ENCODE results near the gene GTF3C5.
"Not testable (repeated sequence)": the region's sequence is repeated elsewhere in the genome, so short reads cannot be mapped to it uniquely, and the experiment has no call there.

Gene GTF3C5

GRCh38 chr9:133064241-133065069, 33.7 kb downstream of the GTF3C5 start:
- H3K27me3 ChIP-seq, result no peaks in the 10 kb centered on the region
- H3K4me1 ChIP-seq, result peaks cover 10% of the 10 kb centered on the region
- no peaks in the 10 kb centered on the region for H3K36me3 ChIP-seq
- no peak overlapping the region for H3K4me3 ChIP-seq (ENCODE audit: low read depth, low read length)
- H3K9me3 ChIP-seq, result no peaks in the 10 kb centered on the region
- TF ChIP-seq, protein P1, sequence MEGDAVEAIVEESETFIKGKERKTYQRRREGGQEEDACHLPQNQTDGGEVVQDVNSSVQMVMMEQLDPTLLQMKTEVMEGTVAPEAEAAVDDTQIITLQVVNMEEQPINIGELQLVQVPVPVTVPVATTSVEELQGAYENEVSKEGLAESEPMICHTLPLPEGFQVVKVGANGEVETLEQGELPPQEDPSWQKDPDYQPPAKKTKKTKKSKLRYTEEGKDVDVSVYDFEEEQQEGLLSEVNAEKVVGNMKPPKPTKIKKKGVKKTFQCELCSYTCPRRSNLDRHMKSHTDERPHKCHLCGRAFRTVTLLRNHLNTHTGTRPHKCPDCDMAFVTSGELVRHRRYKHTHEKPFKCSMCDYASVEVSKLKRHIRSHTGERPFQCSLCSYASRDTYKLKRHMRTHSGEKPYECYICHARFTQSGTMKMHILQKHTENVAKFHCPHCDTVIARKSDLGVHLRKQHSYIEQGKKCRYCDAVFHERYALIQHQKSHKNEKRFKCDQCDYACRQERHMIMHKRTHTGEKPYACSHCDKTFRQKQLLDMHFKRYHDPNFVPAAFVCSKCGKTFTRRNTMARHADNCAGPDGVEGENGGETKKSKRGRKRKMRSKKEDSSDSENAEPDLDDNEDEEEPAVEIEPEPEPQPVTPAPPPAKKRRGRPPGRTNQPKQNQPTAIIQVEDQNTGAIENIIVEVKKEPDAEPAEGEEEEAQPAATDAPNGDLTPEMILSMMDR (IDR thresholded peaks at IDR 0.05; ENCODE audit: low read depth, low read length), result no peak
- no peak for DNase-seq

- no peaks in the 10 kb centered on the region for H3K9me3 ChIP-seq
- peaks cover 6% of the 10 kb centered on the region for H3K4me1 ChIP-seq
- TF ChIP-seq, protein P1 (IDR thresholded peaks at IDR 0.05; ENCODE audit: low read depth, low read length), result no peak
- no peak overlapping the region for H3K4me3 ChIP-seq (ENCODE audit: low read depth, low read length)
- DNase-seq, result no peak
- H3K27me3 ChIP-seq, result no peaks in the 10 kb centered on the region
- no peaks in the 10 kb centered on the region for H3K36me3 ChIP-seq
Measured at GRCh38 chr9:133065070-133065388, 34.2 kb downstream of the GTF3C5 start.

- TF ChIP-seq, protein P1 (IDR thresholded peaks at IDR 0.05; ENCODE audit: low read depth, low read length), result no peak
- H3K9me3 ChIP-seq, result no peaks in the 10 kb centered on the region
- no peaks in the 10 kb centered on the region for H3K36me3 ChIP-seq
- DNase-seq, result no peak
- no peak overlapping the region for H3K4me3 ChIP-seq (ENCODE audit: low read depth, low read length)
- H3K27me3 ChIP-seq, result no peaks in the 10 kb centered on the region
- no peaks in the 10 kb centered on the region for H3K4me1 ChIP-seq
Measured at GRCh38 chr9:133066181-133066983, 35.6 kb downstream of the GTF3C5 start.

- Histone ChIP-seq H3K4me1 (no peaks in the 10 kb centered on the region), H3K4me3 (ENCODE audit: low read depth, low read length) (no peak overlapping the region), H3K9me3 (no peaks in the 10 kb centered on the region), H3K27me3 (no peaks in the 10 kb centered on the region), H3K36me3 (no peaks in the 10 kb centered on the region)
- TF ChIP-seq, protein P1 (IDR thresholded peaks at IDR 0.05; ENCODE audit: low read depth, low read length), result no peak
- no peak for DNase-seq
Measured at GRCh38 chr9:133067006-133067405, 36.2 kb downstream of the GTF3C5 start.

- TF ChIP-seq, protein P1 (IDR thresholded peaks at IDR 0.05; ENCODE audit: low read depth, low read length), result no peak
- Histone ChIP-seq H3K9me3 (no peaks in the 10 kb centered on the region), H3K36me3 (no peaks in the 10 kb centered on the region), H3K27me3 (no peaks in the 10 kb centered on the region), H3K4me3 (ENCODE audit: low read depth, low read length) (no peak overlapping the region), H3K4me1 (no peaks in the 10 kb centered on the region)
- DNase-seq, result no peak
Measured at GRCh38 chr9:133067813-133068212, 37.0 kb downstream of the GTF3C5 start.

- not testable (repeated sequence) for H3K27me3 ChIP-seq; H3K36me3 ChIP-seq; H3K4me3 ChIP-seq (ENCODE audit: low read depth, low read length); DNase-seq; H3K9me3 ChIP-seq; H3K4me1 ChIP-seq
Measured at GRCh38 chr9:133068431-133068830, 37.6 kb downstream of the GTF3C5 start.

GRCh38 chr9:133070500-133070961, 39.7 kb downstream of the GTF3C5 start:
- H3K4me3 ChIP-seq (ENCODE audit: low read depth, low read length); H3K4me1 ChIP-seq; H3K9me3 ChIP-seq; H3K36me3 ChIP-seq; H3K27me3 ChIP-seq; DNase-seq: not testable (repeated sequence)

DNA sequence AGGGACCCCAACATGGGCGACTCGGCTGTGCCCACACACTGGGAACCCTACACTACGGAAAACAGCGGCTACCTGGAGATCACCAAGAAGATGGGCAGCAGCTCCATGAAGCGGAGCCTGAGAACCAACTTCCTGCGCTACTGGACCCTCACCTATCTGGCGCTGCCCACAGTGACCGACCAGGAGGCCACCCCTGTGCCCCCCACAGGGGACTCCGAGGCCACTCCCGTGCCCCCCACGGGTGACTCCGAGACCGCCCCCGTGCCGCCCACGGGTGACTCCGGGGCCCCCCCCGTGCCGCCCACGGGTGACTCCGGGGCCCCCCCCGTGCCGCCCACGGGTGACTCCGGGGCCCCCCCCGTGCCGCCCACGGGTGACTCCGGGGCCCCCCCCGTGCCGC, 40.2 kb downstream of the GTF3C5 start:
- not testable (repeated sequence) for H3K4me1 ChIP-seq

More for the DNA sequence above, 40.2 kb downstream of the GTF3C5 start:
- H3K36me3 ChIP-seq; H3K27me3 ChIP-seq; DNase-seq; H3K4me3 ChIP-seq (ENCODE audit: low read depth, low read length); H3K9me3 ChIP-seq: not testable (repeated sequence)

Data from BE2C (cell line).